ENCODE measurements around the gene FAM83C. TPM values are rescaled to one million over a fixed set of nuclear protein-coding genes. Genes with fewer than 3 reads are reported as not detected.
"Not testable (repeated sequence)": the region's sequence is repeated elsewhere in the genome, so short reads cannot be mapped to it uniquely, and the experiment has no call there.

The FAM83C gene
- total RNA-seq, 2 experiments from 2014 or later, result not detected

- ChIA-PET POLR2A (no interaction called here), CTCF (interaction anchor here (1.5 kb wide), 1 partner anchor 9 kb away, joined by 5 read pairs; no protein-coding TSS in a partner anchor)
- peaks cover 2% of the 10 kb centered on the region for H3K36me3 Mint-ChIP-seq (ENCODE audit: low read depth)
- H3K4me1 Mint-ChIP-seq, result peaks cover 10% of the 10 kb centered on the region
- H3K27ac Mint-ChIP-seq, result no peak overlapping the region
- no peak overlapping the region for H3K4me3 Mint-ChIP-seq
- no peaks in the 10 kb centered on the region for H3K27me3 Mint-ChIP-seq
- DNase-seq, result no peak
- H3K9me3 Mint-ChIP-seq, result no peaks in the 10 kb centered on the region
These were observed 35.1 kb upstream of the FAM83C start for GRCh38 chr20:35327074-35327976.

- CTCF ChIA-PET, result no interaction called here
- peaks cover 10% of the 10 kb centered on the region for H3K4me1 Mint-ChIP-seq
These were observed 34.5 kb upstream of the FAM83C start for GRCh38 chr20:35326740-35327073.

GRCh38 chr20:35326021-35326739, 34.0 kb upstream of the FAM83C start:
- Mint-ChIP-seq H3K9me3 (no peaks in the 10 kb centered on the region), H3K27me3 (no peaks in the 10 kb centered on the region), H3K4me1 (peaks cover 10% of the 10 kb centered on the region), H3K27ac (no peak overlapping the region), H3K4me3 (no peak overlapping the region), H3K36me3 (ENCODE audit: low read depth) (peaks cover 2% of the 10 kb centered on the region)
- no peak for DNase-seq
- CTCF ChIA-PET, result no interaction called here
- POLR2A ChIA-PET, result interaction anchor here (0.6 kb wide), 1 partner anchor 122 kb away, joined by 4 read pairs; no protein-coding TSS in a partner anchor

More at GRCh38 chr20:35326740-35327073, 34.5 kb upstream of the FAM83C start:
- H3K4me3 Mint-ChIP-seq, result no peak overlapping the region
- POLR2A ChIA-PET, result no interaction called here
- H3K27ac Mint-ChIP-seq, result no peak overlapping the region
- peaks cover 2% of the 10 kb centered on the region for H3K36me3 Mint-ChIP-seq (ENCODE audit: low read depth)
- no peaks in the 10 kb centered on the region for H3K27me3 Mint-ChIP-seq
- H3K9me3 Mint-ChIP-seq, result no peaks in the 10 kb centered on the region
- DNase-seq, result no peak

- POLR2A ChIA-PET, result interaction anchor here (0.6 kb wide), 1 partner anchor 123 kb away, joined by 4 read pairs; no protein-coding TSS in a partner anchor
- no peaks in the 10 kb centered on the region for H3K9me3 Mint-ChIP-seq
- no peak overlapping the region for H3K4me3 Mint-ChIP-seq
- no peak for DNase-seq
- H3K27me3 Mint-ChIP-seq, result no peaks in the 10 kb centered on the region
- H3K36me3 Mint-ChIP-seq (ENCODE audit: low read depth), result peaks cover 2% of the 10 kb centered on the region
- H3K4me1 Mint-ChIP-seq, result peaks cover 10% of the 10 kb centered on the region
- CTCF ChIA-PET, result no interaction called here
- H3K27ac Mint-ChIP-seq, result no peak overlapping the region
These were observed 33.2 kb upstream of the FAM83C start for GRCh38 chr20:35325401-35325800.

GRCh38 chr20:35320396-35321126, 28.3 kb upstream of the FAM83C start:
- no peak overlapping the region for H3K4me3 Mint-ChIP-seq
- H3K4me1 Mint-ChIP-seq, result peaks cover 29% of the 10 kb centered on the region
- CTCF ChIA-PET, result interaction anchor here (0.5 to 8.4 kb wide), 4 partner anchors 9 to 214 kb away, joined by 3 to 90 read pairs (median 4); no protein-coding TSS in a partner anchor
- DNase-seq, result no peak
- no peak overlapping the region for H3K27ac Mint-ChIP-seq
- POLR2A ChIA-PET, result no interaction called here
- peaks cover 2% of the 10 kb centered on the region for H3K36me3 Mint-ChIP-seq (ENCODE audit: low read depth)
- no peaks in the 10 kb centered on the region for H3K27me3 Mint-ChIP-seq
- H3K9me3 Mint-ChIP-seq, result no peaks in the 10 kb centered on the region

- Mint-ChIP-seq H3K27me3 (no peaks in the 10 kb centered on the region), H3K27ac (no peak overlapping the region), H3K9me3 (no peaks in the 10 kb centered on the region), H3K4me1 (peaks cover 36% of the 10 kb centered on the region), H3K4me3 (no peak overlapping the region), H3K36me3 (ENCODE audit: low read depth) (no peaks in the 10 kb centered on the region)
- CTCF ChIA-PET, result interaction anchor here (8.4 kb wide), 1 partner anchor 13 kb away, joined by 90 read pairs; no protein-coding TSS in a partner anchor
- POLR2A ChIA-PET, result no interaction called here
- DNase-seq, result no peak
These were observed 27.6 kb upstream of the FAM83C start for GRCh38 chr20:35319871-35320197.

- Mint-ChIP-seq H3K9me3 (no peaks in the 10 kb centered on the region), H3K27me3 (no peaks in the 10 kb centered on the region), H3K27ac (no peak overlapping the region), H3K36me3 (ENCODE audit: low read depth) (peaks cover 1% of the 10 kb centered on the region), H3K4me3 (no peak overlapping the region), H3K4me1 (peaks cover 41% of the 10 kb centered on the region)
- no peak for DNase-seq
- ChIA-PET CTCF (interaction anchor here (8.4 kb wide), 1 partner anchor 12 kb away, joined by 90 read pairs; no protein-coding TSS in a partner anchor), POLR2A (no interaction called here)
These were observed 27.1 kb upstream of the FAM83C start for GRCh38 chr20:35319192-35319870.

GRCh38 chr20:35318502-35319157, 26.4 kb upstream of the FAM83C start:
- Mint-ChIP-seq H3K27ac (no peak overlapping the region), H3K9me3 (no peaks in the 10 kb centered on the region), H3K27me3 (no peaks in the 10 kb centered on the region), H3K36me3 (ENCODE audit: low read depth) (peaks cover 3% of the 10 kb centered on the region), H3K4me3 (no peak overlapping the region), H3K4me1 (peaks cover 45% of the 10 kb centered on the region)
- ChIA-PET POLR2A (no interaction called here), CTCF (interaction anchor here (1.4 to 8.4 kb wide), 3 partner anchors 9 to 12 kb away, joined by 4 to 90 read pairs (median 5); no protein-coding TSS in a partner anchor)
- no peak for DNase-seq

- no peaks in the 10 kb centered on the region for H3K9me3 Mint-ChIP-seq
- no peak overlapping the region for H3K4me3 Mint-ChIP-seq
- ChIA-PET CTCF (interaction anchor here (1.4 to 8.4 kb wide), 3 partner anchors 10 to 12 kb away, joined by 4 to 90 read pairs (median 5); no protein-coding TSS in a partner anchor), POLR2A (no interaction called here)
- H3K27ac Mint-ChIP-seq, result no peak overlapping the region
- DNase-seq, result no peak
- H3K27me3 Mint-ChIP-seq, result no peaks in the 10 kb centered on the region
- peaks cover 41% of the 10 kb centered on the region for H3K4me1 Mint-ChIP-seq
- peaks cover 7% of the 10 kb centered on the region for H3K36me3 Mint-ChIP-seq (ENCODE audit: low read depth)
These were observed 25.4 kb upstream of the FAM83C start for GRCh38 chr20:35317416-35318210.

GRCh38 chr20:35316086-35316485, 23.9 kb upstream of the FAM83C start:
- no peaks in the 10 kb centered on the region for H3K9me3 Mint-ChIP-seq
- no peak for DNase-seq
- peaks cover 12% of the 10 kb centered on the region for H3K36me3 Mint-ChIP-seq (ENCODE audit: low read depth)
- ChIA-PET CTCF (interaction anchor here (1.0 to 1.8 kb wide), 2 partner anchors 10 to 30 kb away, joined by 3 to 10 read pairs; no protein-coding TSS in a partner anchor), POLR2A (no interaction called here)
- no peaks in the 10 kb centered on the region for H3K27me3 Mint-ChIP-seq
- peaks cover 55% of the 10 kb centered on the region for H3K4me1 Mint-ChIP-seq
- no peak overlapping the region for H3K4me3 Mint-ChIP-seq
- H3K27ac Mint-ChIP-seq, result no peak overlapping the region

- H3K4me1 Mint-ChIP-seq, result peaks cover 57% of the 10 kb centered on the region
These were observed 23.4 kb upstream of the FAM83C start for GRCh38 chr20:35315632-35316020.

More at GRCh38 chr20:35315632-35316020, 23.4 kb upstream of the FAM83C start:
- H3K4me3 Mint-ChIP-seq, POLR2A ChIA-PET, H3K27me3 Mint-ChIP-seq, DNase-seq, H3K27ac Mint-ChIP-seq, H3K9me3 Mint-ChIP-seq: not testable (repeated sequence)
- CTCF ChIA-PET, result interaction anchor here (1.0 to 1.8 kb wide), 3 partner anchors 9 to 29 kb away, joined by 3 to 10 read pairs (median 3); no protein-coding TSS in a partner anchor
- H3K36me3 Mint-ChIP-seq (ENCODE audit: low read depth), result peaks cover 14% of the 10 kb centered on the region

Measured in activated CD4-positive, alpha-beta T cell treated with anti-CD3 and anti-CD28 coated beads, Interleukin-2, amount 10 ng/mL, durations not matched to agents 7 days and 5 days (primary cell).